ENCODE data around the gene CSNK1D.
"Not testable (repeated sequence)": the region's sequence is repeated elsewhere in the genome, so short reads cannot be mapped to it uniquely, and the experiment has no call there.

CSNK1D gene

DNA sequence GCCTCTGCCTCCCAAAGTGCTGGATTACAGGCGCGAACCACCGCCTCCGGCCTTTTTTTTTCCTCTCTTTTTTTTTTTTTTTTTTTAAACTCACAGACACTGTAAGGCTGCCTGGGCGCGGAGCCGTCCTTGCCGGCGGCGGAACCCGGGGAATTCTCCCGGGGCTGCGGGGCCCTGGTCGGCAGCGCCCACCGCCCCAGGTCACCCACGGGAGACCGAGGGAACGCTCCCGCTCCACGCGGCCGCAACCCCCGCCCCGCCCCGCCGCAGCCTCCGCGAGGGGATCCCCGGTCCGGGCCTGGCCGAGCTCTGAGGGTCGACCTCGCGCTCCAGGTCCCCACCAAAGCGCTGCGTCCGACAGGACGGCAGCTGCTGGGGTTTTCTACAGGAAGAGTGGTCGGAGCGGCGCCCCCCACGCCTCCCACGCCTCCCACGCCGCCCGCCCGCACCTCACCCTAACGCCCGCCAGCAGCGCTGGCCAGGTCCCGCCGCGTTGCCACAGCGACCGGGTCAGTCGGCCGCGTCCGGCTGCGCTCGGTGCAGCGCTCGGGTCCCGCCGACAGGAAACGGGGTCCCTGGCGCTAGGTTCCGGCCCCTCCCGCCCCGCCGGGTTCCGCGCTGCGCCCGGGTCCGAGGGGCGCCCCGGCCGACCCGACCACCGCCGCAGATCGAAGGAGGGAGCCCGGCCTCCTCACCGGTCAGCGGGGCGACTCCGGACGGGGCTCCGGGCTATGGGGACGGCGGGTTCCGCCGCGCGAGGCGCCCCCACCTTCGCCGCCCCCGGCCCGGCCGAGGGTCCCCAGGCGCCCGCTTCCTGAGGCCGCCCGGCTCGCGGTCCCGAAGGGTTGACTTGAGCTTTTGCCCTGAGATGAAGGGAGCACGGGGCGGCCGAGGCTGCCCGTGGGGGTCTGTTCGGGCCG is 60.9 kb downstream of the CSNK1D start, which contains the start of gene CCDC57:
TSS of gene CCDC57 (minus strand) at position 512 of the 920 bp plus-strand sequence. CDS start 10,898 bp downstream, outside the sequence.
- DNase-seq: no peak

DNA sequence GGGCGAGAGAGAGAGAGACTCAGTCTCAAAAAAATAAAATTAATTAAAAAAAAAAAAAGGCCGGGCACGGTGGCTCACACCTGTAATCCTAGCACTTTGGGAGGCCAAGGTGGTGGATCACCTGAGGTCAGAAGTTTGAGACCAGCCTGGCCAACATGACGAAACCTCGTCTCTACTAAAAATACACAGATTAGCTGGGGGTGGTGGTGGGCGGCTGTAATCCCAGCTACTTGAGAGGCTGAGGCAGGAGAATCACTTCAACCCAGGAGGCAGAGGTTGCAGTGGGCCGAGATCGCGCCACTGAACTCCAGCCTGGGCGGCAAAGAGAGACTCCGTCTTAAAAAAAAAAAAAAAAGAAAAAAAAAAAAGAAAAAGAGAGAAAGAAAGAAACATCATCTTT is 62.8 kb downstream of the CSNK1D start:
- DNase-seq: not testable (repeated sequence)

DNA sequence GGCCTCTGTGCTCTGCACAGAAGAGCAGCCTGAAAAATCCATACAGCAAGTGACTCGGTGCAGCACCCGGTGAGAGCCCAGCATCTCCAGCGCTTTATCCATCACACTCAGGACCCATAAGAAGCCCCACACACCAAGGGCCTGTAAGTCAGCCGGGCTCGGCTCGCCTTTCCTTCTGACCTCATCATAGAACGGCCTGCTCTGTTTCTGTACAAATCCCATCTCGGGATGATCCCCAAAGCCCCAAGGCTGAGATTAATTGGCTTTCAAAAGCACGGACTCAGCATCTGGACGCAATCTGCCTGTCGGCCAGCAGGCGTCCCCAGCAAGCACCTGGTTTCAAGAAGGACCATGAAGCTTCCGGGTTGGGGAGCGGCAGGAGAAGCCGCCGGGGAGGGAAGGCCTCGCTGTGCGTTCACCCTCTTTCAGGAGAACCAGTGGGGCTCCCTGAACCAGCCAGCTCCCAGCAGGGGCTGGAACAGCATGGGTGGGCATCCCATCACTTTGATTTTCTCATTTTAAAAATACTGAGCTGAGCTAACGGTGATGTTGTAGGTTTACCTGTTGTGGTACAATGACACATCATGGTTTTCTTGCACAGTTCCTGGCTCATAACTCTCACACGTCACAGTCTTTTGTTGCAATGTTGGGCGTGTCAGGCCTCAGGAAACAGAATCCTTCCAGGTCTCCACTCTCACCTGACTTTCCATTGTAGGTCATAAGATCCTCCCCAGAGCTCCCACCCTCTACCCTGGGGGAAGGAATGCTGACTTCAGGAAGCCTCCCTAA is 67.6 kb downstream of the CSNK1D start:
- DNase-seq: peak; percentile 55

DNA sequence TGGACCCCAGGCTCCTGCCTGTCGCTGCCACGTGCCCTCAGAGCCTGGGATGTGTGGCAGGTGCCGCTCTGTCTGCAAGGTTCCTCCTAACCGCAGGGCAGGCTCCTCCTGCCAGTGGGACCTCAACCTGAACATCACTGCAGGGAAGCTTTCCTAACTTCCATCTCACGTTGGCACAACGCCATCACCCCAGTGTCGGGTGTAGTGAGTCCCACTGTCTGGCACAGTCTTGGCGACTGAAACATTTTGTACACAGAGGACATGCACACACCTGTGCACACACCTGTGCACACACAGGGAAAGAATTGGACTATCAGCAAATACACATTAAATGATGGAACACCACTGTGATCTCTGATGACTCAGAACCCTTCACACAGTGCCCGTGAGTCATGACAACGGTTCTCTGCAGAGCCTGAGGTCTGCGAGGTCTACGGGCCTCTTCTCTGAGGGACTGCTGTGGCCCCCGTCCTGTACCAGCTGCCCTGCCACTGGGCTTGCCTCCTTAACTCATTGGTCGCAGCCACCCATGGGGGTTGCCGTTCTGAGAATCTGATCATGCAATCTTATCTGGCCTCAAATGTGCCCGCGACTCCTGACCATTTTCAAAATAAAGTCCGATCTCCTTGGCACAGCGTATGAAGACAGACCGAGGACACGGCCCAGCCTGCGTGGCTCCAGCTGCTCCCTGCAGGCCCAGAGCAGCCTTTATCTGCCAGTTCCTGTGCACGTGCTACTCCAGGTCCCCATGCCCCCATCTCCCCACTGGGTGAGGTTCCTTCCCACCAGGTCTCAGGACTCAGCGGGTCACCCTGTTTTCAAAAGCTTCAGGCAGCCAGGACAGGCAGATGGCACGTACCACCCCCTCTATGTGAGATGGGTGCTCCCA is 68.4 kb downstream of the CSNK1D start:
- no peak for DNase-seq

DNA sequence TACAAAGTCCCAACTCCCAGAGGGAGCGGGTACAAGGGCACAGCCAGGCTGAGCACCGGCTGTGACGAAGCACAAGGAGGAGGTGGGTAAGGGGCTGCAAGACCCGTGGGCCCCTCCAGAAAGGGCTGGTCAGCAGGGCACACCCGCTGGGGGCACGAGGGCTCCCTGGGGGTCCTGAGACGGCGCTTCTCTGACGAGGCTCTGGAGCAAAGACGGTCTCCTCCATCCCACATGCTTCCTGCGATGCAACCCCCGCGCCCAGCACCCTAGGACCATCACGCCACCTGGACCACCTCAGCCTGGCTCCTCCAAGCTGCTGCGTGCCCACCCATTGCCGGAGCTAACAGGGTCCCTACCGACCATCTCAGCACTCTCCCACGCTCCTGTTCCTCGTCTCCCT is 69.6 kb downstream of the CSNK1D start:
- DNase-seq: no peak

DNA sequence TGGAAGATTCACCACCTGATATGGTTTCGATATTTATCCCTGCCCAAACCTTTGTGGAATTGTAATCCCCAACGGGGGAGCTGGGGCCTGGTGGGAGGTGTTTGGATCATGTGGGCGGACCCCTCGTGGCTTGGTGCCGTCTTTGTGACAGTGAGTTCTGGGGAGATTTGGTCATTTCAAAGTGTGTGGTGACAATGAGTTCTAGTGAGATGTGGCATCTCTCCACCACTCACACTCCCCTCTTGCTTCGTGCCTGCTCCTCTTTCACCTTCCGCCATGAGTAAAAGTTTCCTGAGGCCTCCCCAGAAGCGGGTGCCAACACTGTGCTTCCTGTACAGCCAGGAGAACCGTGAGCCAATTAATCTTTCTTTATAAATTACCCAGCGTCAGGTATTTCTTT is 70.5 kb downstream of the CSNK1D start:
- no peak for DNase-seq

DNA sequence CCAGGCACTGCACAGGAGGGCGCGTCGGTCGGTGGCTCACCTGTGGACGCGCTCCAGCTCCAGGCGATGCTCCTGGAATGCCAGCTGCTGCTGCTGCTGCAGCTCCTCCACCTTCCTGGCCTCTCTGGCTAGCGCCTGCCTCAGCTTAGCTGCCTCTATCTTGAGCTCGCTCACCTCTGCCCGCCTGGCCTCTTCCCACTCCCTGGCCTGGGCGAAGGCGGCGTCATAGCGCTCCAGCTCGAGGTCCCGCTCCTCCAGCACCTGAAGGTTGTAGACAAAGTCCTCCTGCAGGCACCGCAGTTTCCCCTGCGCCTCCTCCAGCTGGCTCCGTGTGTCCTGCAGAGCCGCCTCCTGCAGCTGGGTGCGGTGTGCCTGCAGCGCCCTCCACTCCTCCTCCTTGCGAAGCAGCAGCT is 72.0 kb downstream of the CSNK1D start:
- no peak for DNase-seq

DNA sequence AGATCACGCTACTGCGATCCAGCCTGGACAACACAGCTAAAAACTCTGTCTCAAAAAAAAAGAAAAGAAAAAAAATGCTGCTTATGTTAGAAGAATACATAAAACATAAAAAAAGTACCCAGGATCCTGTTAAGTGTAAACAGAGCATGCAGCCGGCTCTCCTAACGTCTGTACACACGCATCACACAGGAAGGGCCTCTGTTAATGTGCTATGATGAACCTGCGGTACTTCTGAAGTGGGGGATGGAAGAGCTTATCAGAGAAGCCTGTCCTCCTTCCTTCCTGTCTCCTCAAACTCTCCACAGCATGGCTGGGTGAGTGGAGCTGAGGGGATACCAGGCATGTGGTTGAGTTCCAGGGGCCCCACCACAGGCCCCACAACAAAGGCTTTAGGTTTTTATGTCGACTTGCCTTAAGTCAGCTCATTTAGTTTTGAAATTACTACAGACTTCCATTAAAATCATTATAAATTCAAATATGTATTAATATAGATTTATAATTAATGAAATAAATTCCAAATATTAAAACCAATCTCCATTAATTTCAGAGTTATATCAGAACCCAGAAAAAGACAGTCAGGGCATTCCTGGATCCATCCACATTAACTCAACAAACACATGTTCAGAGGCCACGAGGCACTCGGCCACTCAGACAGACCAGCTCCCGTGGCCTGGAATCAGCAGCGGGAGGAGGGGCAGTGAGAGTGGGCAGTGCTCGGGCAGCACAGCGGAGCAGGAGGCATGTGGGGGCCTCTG is 72.6 kb downstream of the CSNK1D start:
- DNase-seq: no peak

DNA sequence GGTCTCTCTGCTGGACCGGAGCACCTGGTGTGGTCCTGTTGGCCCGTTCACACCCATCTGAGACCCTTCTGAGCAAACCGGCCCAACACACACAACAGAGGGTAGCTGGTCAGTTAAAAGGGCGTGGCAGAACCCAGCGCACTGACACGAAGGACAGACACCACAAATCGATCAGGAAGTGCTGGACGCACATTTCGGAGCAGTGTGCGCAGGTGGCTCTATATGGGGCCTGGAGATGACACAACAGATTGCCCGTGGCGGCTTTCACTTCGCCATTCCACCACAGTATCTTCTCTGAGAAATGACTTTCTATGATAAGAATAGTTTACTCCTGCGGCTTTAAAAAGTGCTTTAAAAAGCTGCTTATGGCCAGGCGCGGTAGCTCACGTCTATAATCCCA is 73.4 kb downstream of the CSNK1D start:
- DNase-seq: no peak

DNA sequence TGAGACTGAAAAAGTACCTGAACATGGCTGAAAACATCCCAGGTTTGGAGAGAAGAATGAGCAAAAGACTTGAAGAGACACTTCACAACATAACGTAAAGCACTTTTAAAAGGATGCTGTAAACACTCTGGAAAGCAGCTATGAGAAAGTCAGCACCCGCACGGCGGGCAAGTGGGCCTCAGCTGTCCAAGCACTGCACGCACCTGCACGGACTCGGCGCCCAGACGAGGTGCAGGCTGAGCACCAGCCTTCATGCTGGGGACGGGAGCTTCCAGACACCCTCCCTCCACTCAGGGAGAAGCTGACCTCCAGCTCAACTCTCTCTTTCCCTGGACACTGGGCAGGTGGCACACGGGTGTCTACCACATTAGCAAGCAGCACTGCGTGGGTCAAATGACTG is 74.0 kb downstream of the CSNK1D start:
- DNase-seq: no peak

DNA sequence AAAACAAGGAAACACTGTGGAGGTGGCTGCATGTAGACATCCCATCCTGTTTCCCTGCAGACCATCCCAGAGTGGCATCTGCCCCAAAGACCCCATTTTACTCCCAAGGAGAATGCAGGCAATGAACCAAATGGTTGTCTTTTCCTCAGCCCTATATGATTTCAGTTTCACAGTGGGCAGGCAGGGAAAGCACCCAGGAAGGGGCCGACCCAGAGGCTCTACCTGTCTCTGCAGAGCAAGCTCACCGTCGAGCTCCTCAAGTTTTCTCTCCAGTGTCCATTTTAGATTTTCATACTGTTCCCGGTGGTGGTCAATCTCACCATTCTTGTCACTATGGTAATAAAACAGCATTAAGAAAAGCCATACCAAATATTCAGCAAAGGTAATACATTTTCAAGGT is 75.4 kb downstream of the CSNK1D start:
- no peak for DNase-seq

DNA sequence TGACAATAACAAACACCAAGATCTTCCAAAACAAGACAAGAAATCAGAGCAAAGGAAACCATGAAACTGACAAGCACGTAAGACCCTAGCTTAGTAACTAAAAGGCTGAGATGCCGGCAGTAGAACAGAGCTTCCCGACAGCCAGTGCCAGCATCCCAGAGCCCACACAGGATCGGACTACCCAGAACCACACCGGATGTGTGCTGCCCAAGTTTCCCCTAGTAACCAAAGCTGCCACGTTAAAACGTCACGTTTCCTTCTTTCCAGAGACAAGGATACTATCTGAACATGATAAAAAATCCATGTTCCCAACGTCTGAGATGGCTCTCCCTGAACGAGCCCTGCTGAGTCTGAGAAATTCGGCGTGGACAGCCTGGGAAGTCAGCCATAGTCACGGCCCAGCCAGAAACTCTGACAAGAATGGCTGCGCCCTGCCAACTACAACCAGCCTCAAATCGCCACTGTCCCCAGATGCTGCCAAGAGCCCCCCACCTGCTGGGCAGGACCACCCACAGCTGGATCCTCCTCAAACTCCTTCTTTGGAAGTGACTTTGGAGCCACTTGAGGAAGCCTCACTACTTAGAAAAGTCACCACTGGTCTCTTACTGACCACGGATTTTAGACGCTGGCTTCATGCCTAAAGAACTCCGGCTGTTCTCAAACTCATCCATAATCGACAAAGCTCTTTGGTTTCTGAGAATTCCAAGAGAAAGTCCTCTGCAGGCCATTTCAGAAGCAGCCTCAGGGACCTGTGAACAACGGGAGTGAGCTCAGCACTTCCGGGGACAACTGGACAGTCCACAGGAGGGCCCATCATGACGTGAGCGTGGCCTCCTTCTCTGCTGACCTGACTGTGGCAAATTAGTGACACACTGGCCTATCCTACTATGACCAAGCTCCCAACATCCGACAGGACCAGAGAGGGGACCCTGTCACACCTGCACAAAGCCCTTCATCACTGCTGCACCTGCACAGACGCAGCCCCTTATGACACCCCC is 77.5 kb downstream of the CSNK1D start:
- DNase-seq: no peak

DNA sequence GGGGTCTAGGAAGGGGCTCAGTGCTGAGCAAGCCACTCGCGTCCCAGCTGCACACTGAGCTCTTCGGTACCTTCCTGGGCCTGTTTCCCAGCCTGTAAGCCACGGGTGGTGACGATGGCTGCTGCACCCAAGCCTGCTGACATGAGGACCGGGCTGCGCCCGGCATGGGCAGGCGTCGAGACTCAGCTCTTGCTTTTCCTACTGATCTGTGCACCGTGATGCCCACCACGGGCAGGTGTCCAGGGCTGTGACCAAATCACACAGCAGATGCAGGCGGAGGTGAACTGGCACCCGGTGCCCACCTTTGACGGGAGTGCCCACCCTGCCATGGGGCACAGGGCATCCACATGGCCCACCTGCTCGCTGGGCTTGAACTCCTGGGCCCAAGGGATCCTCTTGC is 78.7 kb downstream of the CSNK1D start:
- no peak for DNase-seq

DNA sequence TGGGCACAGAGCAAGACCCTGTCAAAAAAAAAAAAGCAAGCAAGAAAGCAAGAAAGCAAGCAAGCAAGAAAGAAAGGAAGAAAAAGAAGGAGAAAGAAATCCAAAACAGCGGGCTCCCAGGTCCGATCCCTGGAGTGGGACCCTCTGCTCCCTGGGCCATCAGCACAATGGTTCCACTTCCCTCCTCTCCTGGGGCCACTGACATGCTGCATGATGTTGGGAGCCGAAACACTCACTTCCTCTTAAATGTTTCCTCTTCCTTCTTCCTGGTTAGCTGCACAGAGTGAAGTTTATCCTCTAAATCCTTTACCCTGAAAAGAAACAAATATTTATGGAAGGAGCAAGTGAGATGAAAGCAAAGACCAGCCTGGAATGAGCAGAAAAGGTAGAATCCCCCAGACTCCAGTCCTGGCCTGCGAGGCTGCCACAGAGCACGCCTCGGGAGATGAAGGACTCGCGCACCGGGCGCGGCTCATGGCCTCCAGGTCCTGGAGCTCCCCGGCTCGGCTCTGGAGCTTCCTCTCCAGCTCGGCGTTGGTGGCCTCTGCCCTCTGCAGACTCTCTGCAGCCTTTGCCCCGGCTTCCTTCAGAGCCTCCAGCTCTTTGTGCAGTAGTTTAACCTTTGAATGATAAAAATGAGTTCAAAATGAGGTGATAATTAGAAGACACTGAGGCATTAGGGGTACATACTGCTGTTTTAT is 79.8 kb downstream of the CSNK1D start:
- DNase-seq: no peak

DNA sequence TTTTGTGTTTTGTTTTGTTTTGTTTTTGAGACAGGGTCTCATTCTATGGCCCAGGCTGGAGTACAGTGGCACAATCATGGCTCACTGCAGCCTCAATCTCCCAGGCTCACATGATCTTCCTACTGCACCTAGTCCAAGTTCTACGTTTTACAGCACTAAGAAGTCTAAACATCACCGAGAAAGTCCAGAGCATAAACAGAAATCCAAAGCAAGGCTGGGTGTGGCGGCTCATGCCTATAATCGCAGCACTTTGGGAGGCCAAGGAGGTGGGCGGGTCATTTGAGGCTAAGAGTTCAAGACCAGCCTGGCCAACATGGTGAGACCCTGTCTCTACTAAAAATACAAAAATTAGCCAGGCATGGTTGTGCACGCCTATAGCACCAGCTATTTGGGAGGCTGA is 80.5 kb downstream of the CSNK1D start:
- not testable (repeated sequence) for DNase-seq
